Measurements from ENCODE around the gene STT3B.
"Not testable (repeated sequence)": the region's sequence is repeated elsewhere in the genome, so short reads cannot be mapped to it uniquely, and the experiment has no call there.

The STT3B gene

GRCh38 chr3:31579828-31580227 is 47.1 kb downstream of the STT3B start:
- in situ Hi-C loops (cut with MboI; ENCODE audit: low pct_unique_long_range_greater_than_20kb, low sequenced_read_pairs): no loop called here
- DNase-seq: no peak

- in situ Hi-C loops (cut with MboI; ENCODE audit: low pct_unique_long_range_greater_than_20kb, low sequenced_read_pairs): no loop called here
- no peak for DNase-seq
These were observed 47.9 kb downstream of the STT3B start for GRCh38 chr3:31580645-31581044.

GRCh38 chr3:31581660-31582059 is 48.9 kb downstream of the STT3B start:
- in situ Hi-C loops (cut with MboI; ENCODE audit: low pct_unique_long_range_greater_than_20kb, low sequenced_read_pairs): no loop called here

DNA sequence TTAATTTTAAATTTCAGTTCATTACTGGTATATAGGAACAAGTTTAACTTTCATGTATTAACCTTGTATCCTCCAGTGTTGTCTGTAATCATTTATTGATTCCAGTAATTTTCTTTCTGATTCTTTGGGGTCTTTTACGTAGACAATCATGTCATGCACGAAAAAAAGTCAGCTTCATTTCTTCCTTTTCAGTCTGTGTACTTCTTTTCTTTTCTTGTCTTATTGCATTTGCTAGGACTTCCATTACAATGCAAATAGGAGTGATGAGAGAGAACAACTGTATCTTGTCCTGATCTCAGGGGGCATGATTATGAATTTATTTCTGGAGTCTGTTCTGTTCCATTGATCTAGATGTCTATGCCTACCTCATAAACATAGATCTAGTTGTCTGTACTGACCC is 56.5 kb downstream of the STT3B start:
- in situ Hi-C loops (cut with MboI; ENCODE audit: low pct_unique_long_range_greater_than_20kb, low sequenced_read_pairs): no loop called here
- DNase-seq: no peak

More at GRCh38 chr3:31581660-31582059, 48.9 kb downstream of the STT3B start:
- DNase-seq: no peak

GRCh38 chr3:31590650-31591049 is 57.9 kb downstream of the STT3B start:
- DNase-seq: no peak
- in situ Hi-C loops (cut with MboI; ENCODE audit: low pct_unique_long_range_greater_than_20kb, low sequenced_read_pairs): no loop called here

DNA sequence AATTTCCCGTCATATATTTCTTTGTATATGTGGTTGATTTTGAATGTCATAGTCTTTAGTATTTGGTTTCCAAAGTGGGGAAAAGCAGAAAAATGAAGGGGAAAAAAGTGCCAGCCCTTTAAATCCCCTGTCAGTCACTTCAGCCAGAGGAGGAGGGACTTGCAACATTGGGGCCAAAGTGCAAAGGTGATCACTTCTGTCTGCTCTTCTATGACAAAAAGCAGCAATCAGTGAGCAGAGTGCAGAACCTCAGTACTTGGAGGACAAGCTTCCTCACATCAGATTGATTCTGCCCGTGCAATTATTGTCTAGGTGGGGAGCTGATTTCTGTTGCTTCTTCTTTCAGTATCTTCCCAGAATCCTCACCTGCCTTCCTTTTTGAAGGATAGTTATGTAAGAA is 60.0 kb downstream of the STT3B start:
- DNase-seq: no peak
- in situ Hi-C loops (cut with MboI; ENCODE audit: low pct_unique_long_range_greater_than_20kb, low sequenced_read_pairs): no loop called here

DNA sequence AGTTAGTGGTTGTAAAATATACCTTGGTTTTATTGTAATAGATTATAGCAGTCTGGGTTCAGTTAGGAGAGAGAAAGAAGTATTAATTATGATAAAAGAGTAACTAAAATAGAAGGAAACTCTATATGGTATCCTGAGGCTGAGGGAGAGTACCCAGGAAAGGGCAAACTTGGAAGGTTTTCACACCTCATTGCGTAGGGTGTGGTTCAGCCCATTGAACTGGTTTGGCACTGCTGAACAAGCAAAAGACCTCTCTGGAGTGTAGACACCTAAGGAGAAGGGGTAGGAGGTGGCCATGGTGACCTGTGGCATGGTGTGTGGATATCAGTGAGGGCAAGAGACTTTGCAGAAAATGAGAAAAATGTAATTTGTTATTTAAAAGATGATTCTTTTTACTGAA is 63.5 kb downstream of the STT3B start:
- in situ Hi-C loops (cut with MboI; ENCODE audit: low pct_unique_long_range_greater_than_20kb, low sequenced_read_pairs): no loop called here
- no peak for DNase-seq

- DNase-seq: no peak
- in situ Hi-C loops (cut with MboI; ENCODE audit: low pct_unique_long_range_greater_than_20kb, low sequenced_read_pairs): no loop called here
These were observed 67.7 kb downstream of the STT3B start for GRCh38 chr3:31600431-31600830.

- DNase-seq; in situ Hi-C loops (cut with MboI; ENCODE audit: low pct_unique_long_range_greater_than_20kb, low sequenced_read_pairs): not testable (repeated sequence)
These were observed 72.6 kb downstream of the STT3B start for GRCh38 chr3:31605333-31605732.

DNA sequence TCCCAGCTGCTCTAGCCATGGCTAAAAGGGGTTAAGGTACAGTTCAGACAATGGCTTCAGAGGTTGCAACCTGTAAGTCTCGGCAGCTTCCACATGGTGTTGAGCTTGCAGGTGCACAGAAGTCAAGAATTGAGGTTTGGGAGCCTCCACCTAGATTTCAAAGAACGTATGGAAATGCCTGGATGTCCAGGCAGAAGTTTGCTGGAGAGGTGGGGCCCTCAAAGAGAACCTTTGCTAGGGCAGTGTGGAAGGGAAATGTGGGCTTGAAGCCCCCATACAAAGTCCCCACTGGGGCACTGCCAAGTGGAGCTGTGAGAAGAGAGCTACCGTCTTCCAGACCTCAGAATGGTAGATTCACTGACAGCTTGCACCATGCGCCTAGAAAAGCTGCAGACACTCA is 73.7 kb downstream of the STT3B start:
- peak; percentile 2 for DNase-seq
- in situ Hi-C loops (cut with MboI; ENCODE audit: low pct_unique_long_range_greater_than_20kb, low sequenced_read_pairs): no loop called here

GRCh38 chr3:31610700-31611275 is 78.1 kb downstream of the STT3B start:
- DNase-seq: peak; percentile 38
- in situ Hi-C loops (cut with MboI; ENCODE audit: low pct_unique_long_range_greater_than_20kb, low sequenced_read_pairs): no loop called here

GRCh38 chr3:31613177-31613576 is 80.5 kb downstream of the STT3B start:
- no peak for DNase-seq
- in situ Hi-C loops (cut with MboI; ENCODE audit: low pct_unique_long_range_greater_than_20kb, low sequenced_read_pairs): no loop called here

- DNase-seq: no peak
- in situ Hi-C loops (cut with MboI; ENCODE audit: low pct_unique_long_range_greater_than_20kb, low sequenced_read_pairs): no loop called here
These were observed 80.9 kb downstream of the STT3B start for GRCh38 chr3:31613654-31614053.

DNA sequence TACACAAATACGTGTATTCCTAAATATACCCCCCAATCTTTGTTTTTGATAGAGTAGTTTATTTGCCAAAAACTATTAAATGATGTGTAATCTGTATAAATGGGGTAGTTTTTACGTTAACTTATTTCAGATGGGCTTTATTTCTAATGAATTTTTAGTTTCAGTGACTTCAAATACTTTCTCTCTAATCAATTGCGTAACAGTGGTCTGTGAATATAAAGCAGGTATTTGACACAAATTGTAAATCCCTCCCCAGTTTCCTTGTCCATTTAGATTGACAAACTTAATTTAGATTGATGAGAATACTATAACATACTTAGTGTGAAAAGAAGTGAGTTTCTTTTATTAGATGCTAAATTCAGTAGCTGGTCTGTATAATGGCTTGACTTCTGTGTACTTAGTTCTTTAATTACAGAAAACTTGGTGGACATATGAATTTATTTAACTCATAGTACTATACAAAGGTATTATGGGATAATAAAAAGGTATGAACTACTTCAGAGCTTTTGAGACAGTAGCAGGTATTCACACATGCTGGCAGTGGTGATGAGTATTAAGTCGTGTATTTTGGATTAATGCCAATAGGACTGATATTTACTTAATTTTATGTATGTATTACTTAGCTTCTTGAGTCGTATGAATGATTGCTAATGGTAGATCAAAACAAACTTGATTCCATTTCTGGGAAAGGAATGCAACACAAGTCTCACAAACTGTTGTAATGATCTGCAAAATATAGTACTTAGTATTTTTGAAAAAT is 81.6 kb downstream of the STT3B start:
- DNase-seq: no peak
- in situ Hi-C loops (cut with MboI; ENCODE audit: low pct_unique_long_range_greater_than_20kb, low sequenced_read_pairs): no loop called here

GRCh38 chr3:31615071-31615875 is 82.5 kb downstream of the STT3B start:
- no peak for DNase-seq
- in situ Hi-C loops (cut with MboI; ENCODE audit: low pct_unique_long_range_greater_than_20kb, low sequenced_read_pairs): no loop called here

DNA sequence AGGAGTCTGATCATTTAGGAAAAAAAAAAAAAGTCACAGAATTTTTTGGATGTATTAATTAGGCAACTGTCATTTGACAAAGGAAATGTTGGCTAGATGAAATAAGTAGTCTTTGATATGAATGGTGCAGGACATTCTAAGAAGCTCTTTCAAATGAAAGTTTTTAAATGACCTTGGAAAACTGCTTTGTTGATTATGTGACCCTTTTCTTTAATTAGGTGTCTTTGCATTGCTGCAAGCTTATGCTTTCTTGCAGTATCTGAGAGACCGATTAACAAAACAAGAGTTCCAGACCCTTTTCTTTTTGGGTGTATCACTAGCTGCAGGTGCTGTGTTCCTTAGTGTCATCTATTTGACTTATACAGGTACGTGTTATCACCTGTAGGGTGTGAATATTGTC is 84.0 kb downstream of the STT3B start:
- DNase-seq: no peak
- in situ Hi-C loops (cut with MboI; ENCODE audit: low pct_unique_long_range_greater_than_20kb, low sequenced_read_pairs): no loop called here

GRCh38 chr3:31620656-31621055 is 87.9 kb downstream of the STT3B start:
- DNase-seq: no peak
- in situ Hi-C loops (cut with MboI; ENCODE audit: low pct_unique_long_range_greater_than_20kb, low sequenced_read_pairs): no loop called here

GRCh38 chr3:31621314-31621713 is 88.6 kb downstream of the STT3B start:
- in situ Hi-C loops (cut with MboI; ENCODE audit: low pct_unique_long_range_greater_than_20kb, low sequenced_read_pairs): no loop called here
- DNase-seq: no peak

DNA sequence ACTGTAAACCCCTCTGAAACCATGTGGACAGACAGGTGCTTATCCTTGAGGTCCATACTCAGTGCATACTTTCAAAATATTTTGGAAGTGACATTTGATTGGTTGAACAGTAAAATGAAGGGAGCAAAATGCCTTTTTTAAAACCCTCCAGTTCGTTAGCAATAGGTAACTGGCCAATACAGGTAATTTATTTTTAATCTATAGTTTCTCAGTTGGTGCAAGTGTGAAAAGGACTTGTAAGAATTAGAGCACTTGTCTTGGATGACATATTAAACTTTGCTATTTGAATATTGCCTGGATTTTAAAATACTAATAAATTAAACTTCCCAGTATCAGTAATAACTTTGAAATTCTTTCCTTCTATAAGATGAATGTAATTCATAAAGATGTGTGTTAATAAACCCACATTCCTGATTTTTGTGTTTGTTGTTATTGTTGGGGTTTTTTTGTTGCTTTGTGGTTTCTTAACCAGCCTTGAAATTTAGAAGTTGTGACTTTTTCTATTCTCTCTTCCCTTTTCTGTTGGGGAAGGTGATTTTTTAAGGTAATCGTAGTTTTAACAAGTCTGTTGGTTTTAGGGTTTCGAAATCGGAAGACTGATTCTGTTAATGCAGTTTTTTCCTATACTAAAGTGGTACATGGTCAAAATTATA is 90.0 kb downstream of the STT3B start:
- in situ Hi-C loops (cut with MboI; ENCODE audit: low pct_unique_long_range_greater_than_20kb, low sequenced_read_pairs): no loop called here
- DNase-seq: no peak
